ENCODE results near the gene RBM38.

- TF ChIP-seq CTCF (IDR thresholded peaks at IDR 0.05): no peak
- TF ChIP-seq ZFX (IDR thresholded peaks at IDR 0.05; ENCODE audit: borderline replicate concordance): no peak
These were observed 40.3 kb downstream of the RBM38 start for GRCh38 chr20:57431539-57431835.

Measured in 22Rv1 (cell line).